A673 (cell line): ENCODE results near the gene TRAF4.

Experiments used
- EZH2 ChIP-seq: fragments of 200-600 bp; sonication (generic); IDR thresholded peaks from 2 replicates; pipeline ENCODE4 v1.6.1; 2017; ENCODE audit warnings: borderline replicate concordance, low read depth, mild to moderate bottlenecking, mixed read lengths, antibody characterized with exemption, low read length; ENCODE audit not compliant: poor library complexity, severe bottlenecking
- TF ChIP-seq, protein P1 (sequence below): fragments of 300-800, 200-600 bp; sonication (generic); conservative IDR thresholded peaks from 2 replicates; pipeline ENCODE4 v1.5.1; 2017; ENCODE audit warnings: low read depth, mild to moderate bottlenecking, antibody characterized with exemption, low read length, moderate library complexity, mixed read lengths

DNA sequence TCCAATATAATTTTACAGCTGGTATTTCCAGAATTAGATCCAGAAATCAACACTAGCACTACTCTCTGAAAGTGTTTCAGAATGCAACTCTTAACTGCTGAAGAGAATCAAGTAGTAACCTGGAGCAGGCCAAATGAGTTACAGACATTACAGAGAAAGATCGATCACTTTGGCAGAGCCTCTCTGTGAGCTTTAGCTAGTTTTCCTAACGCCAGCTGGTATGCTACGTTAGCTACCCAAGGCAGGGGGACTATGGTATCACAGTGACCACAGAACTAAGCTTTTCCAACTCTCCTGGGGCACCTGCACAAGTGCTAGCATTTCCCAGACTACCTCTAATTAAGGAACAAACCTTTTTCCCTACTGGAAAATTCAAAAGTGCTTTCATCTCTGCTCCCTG is 30.4 kb downstream of the TRAF4 start:
- no peak for TF ChIP-seq EZH2
- TF ChIP-seq, protein P1, sequence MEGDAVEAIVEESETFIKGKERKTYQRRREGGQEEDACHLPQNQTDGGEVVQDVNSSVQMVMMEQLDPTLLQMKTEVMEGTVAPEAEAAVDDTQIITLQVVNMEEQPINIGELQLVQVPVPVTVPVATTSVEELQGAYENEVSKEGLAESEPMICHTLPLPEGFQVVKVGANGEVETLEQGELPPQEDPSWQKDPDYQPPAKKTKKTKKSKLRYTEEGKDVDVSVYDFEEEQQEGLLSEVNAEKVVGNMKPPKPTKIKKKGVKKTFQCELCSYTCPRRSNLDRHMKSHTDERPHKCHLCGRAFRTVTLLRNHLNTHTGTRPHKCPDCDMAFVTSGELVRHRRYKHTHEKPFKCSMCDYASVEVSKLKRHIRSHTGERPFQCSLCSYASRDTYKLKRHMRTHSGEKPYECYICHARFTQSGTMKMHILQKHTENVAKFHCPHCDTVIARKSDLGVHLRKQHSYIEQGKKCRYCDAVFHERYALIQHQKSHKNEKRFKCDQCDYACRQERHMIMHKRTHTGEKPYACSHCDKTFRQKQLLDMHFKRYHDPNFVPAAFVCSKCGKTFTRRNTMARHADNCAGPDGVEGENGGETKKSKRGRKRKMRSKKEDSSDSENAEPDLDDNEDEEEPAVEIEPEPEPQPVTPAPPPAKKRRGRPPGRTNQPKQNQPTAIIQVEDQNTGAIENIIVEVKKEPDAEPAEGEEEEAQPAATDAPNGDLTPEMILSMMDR, result no peak
